OCI-LY3 (cell line): ENCODE data around the gene PRICKLE2.

Source experiments
- CTCF ChIP-seq: fragments of 200-600, 300-600 bp; sonication (generic); IDR thresholded peaks from 2 replicates; pipeline ENCODE4 v1.5.1; 2014; ENCODE audit warnings: antibody characterized with exemption, low read length, low read depth
- EZH2phosphoT487 ChIP-seq: fragments of 200-600 bp; shearing (Covaris generic); IDR thresholded peaks from 2 replicates; pipeline ENCODE4 v1.6.1; 2018; ENCODE audit warnings: antibody characterized with exemption, mixed run types, low read depth

- no peak for TF ChIP-seq CTCF
- no peak for TF ChIP-seq EZH2phosphoT487
These were observed 39.8 kb downstream of the PRICKLE2 start for GRCh38 chr3:64185436-64185835.
